ACHN (cell line): ENCODE results near the gene DVL1.

ENCODE experiments used
- DNase-seq: peaks from one replicate; pipeline ENCODE4 v3.0.0-alpha.2; 2015
- in situ Hi-C: cut with HindIII; loops from 2 replicates; pipeline ENCODE4 v1.10.0; 2017; ENCODE audit warnings: low sequenced_read_pairs, low pct_ligation_motif_present, low pct_unique_long_range_greater_than_20kb

Gene DVL1

GRCh38 chr1:1346501-1346890, 2.7 kb downstream of the DVL1 start:
- in situ Hi-C loops: no loop called here
- no peak for DNase-seq

- no peak for DNase-seq
- in situ Hi-C loops: no loop called here
These were observed 3.2 kb downstream of the DVL1 start for GRCh38 chr1:1345860-1346500.

GRCh38 chr1:1345384-1345783, 3.8 kb downstream of the DVL1 start:
- in situ Hi-C loops: no loop called here
- no peak for DNase-seq

GRCh38 chr1:1344655-1345361, 4.4 kb downstream of the DVL1 start:
- DNase-seq: peak; percentile 78
- in situ Hi-C loops: no loop called here

GRCh38 chr1:1343811-1344421, 5.3 kb downstream of the DVL1 start:
- no peak for DNase-seq
- in situ Hi-C loops: no loop called here

GRCh38 chr1:1342584-1343115, 6.6 kb downstream of the DVL1 start:
- DNase-seq: no peak
- in situ Hi-C loops: no loop called here

GRCh38 chr1:1342061-1342562, 7.1 kb downstream of the DVL1 start:
- in situ Hi-C loops: no loop called here
- no peak for DNase-seq

GRCh38 chr1:1341549-1342021, 7.6 kb downstream of the DVL1 start:
- in situ Hi-C loops: no loop called here
- DNase-seq: no peak

- in situ Hi-C loops: no loop called here
- no peak for DNase-seq
These were observed 8.2 kb downstream of the DVL1 start for GRCh38 chr1:1340791-1341548.

GRCh38 chr1:1340185-1340584, 9.0 kb downstream of the DVL1 start:
- in situ Hi-C loops: no loop called here
- no peak for DNase-seq

GRCh38 chr1:1338278-1338677, 10.9 kb downstream of the DVL1 start:
- in situ Hi-C loops: no loop called here
- DNase-seq: no peak

GRCh38 chr1:1337793-1338147, 11.4 kb downstream of the DVL1 start:
- in situ Hi-C loops: no loop called here
- no peak for DNase-seq

GRCh38 chr1:1336931-1337792, 12.1 kb downstream of the DVL1 start:
- in situ Hi-C loops: no loop called here

GRCh38 chr1:1336446-1336845, 12.8 kb downstream of the DVL1 start:
- DNase-seq: no peak
- in situ Hi-C loops: no loop called here

More at GRCh38 chr1:1336931-1337792, 12.1 kb downstream of the DVL1 start:
- DNase-seq: no peak

- in situ Hi-C loops: no loop called here
- no peak for DNase-seq
These were observed 13.4 kb downstream of the DVL1 start for GRCh38 chr1:1335792-1336248.

- DNase-seq: no peak
- in situ Hi-C loops: no loop called here
These were observed 13.9 kb downstream of the DVL1 start for GRCh38 chr1:1335283-1335682.

- no peak for DNase-seq
- in situ Hi-C loops: no loop called here
These were observed 14.4 kb downstream of the DVL1 start for GRCh38 chr1:1334835-1335234.
